NCI-H146 (cell line): ENCODE data around the gene DAP.
"Not testable (repeated sequence)": the region's sequence is repeated elsewhere in the genome, so short reads cannot be mapped to it uniquely, and the experiment has no call there.

Experiments
- DNase-seq: peaks from one replicate; lab custom pipeline; 2025; lab: John Stamatoyannopoulos, UW

Gene DAP

GRCh38 chr5:10671041-10672008 lies 89.7 kb downstream of the DAP start:
- no peak for DNase-seq

GRCh38 chr5:10669983-10670382 lies 91.1 kb downstream of the DAP start:
- DNase-seq: no peak

DNA sequence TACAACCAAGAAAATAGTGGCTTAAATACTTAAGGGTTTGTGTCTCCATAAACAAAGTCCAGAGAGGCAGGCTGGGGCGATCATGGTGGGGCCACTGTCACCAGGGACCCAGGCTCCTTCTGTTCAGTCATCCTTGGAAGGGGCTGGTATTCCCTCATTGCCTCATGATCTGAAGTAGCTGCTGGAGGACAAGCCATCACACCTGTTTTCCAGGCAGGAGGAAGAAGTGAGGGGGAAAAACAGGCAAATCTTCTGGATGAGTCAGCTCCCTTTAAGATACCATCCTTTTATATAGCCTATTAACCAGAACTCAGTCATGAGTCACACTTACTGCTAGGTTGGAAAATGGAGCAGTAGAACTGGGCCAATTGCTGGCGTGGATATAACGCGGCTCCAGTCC lies 92.3 kb downstream of the DAP start:
- no peak for DNase-seq

DNA sequence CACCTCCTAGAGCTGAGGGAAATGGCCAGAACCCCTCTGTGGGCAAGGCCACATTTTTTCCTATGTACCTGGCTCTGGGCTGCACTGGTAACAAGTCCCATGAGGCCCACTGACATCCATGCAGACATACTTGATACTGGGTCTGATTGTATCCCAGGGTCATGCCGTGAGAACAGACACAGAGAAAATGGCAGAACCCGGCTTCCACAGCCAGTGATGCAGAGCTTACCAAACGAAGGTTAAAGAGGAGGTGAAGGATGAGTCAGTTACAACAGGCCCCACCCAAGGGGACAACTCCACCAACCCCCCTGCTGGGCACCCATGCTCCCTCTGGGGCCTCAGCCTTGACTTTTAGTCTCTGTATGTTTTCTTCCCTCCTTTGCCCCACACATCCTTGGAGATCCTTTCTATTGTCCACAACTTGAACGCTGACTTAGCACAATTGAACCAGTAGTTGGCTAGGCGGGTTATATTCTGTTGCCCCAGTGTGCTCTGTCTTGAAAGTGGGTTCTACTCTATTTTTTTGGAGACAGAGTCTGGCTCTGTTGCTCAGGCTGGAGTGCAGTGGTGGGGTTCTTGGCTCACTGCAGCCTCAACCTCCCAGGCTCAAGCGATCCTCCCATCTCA lies 93.5 kb downstream of the DAP start:
- no peak for DNase-seq

DNA sequence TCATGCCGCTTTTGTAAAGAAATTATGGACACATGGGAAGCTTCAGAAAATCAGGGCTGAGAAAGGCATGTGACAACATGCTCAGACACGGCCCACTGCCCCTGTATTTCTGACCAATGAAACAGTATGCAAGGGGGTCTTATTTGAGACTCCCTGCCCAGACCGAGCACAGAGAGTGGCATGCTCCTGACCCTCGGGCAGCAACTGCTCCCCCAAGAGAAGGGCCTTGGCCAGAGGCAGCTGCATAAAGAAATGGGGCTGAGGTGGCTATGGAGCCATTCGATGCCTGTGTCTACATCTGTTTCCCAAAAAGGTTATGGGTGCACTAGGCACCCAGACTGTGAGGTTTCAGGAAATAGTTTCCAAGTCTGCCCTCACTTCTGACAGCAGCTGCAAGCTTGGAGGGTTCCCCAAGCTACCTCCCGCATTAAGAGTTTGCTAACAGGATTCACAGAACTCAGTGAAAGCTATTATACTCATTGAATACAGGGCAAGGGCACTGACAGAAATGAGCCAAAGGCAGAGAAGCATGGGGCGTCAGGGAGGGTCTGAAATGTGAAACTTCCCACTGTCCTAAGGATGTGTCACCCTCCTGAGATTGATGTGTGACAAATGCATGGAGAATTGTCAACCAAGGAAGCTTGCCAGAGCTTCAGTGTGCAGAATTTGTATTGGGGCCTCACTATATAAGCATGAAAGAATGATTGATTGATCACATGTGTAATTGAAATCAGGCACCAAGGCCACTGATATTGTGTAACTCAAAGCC lies 94.3 kb downstream of the DAP start:
- no peak for DNase-seq

DNA sequence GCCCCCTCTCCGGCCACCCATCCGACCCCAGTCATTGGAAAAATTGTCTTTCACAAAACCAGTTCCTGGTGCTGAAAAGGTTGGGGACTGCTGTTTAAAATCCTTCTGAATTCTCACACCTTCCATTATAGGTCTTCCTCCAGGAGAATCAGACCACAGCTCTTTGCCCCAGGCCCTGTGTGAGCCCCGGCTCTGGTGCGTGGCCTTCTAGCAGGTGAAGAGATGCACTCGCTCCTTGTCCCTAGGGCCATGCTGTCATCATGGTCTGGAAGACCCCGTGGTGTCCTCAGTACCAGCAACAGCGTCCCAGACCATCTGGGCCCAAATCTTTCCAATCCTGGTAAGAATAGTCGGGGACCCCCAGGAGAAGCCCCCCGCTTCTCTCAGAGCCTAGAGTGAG lies 95.2 kb downstream of the DAP start:
- DNase-seq: no peak

- DNase-seq: not testable (repeated sequence)
These were observed 96.8 kb downstream of the DAP start for GRCh38 chr5:10664180-10664769.

DNA sequence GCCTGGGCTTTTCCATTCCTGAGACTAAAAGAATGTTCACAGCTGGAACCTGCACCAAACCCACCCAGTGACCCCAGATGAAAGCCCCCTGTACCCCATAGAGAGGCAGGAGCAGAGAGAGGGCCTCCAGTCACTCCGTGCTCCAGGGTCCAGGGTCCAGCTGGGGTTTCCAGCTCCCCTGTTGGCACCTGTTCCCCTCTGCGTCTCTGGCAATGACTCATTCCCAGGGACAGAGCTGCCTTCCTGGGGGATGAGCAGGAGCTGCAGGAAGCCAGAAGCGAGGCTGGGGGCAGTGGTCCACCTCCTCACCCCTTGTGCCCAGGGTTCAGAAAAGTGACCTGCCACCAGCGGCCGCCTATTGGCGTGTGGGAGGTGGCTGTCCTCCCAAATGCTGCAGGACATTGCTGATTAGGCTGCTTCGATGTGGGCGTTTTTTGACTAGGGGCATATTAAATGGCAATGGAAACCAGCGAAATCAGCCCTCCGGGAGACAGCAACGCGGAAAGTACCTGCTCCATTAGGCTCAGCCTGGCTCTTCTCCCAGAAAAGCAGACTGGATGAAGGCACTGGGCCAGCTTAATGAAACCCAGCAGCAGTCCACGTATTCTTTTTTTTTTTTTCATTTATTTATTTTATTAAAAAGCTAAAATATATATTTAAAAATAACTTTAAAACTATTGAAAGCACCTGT lies 97.4 kb downstream of the DAP start:
- no peak for DNase-seq

DNA sequence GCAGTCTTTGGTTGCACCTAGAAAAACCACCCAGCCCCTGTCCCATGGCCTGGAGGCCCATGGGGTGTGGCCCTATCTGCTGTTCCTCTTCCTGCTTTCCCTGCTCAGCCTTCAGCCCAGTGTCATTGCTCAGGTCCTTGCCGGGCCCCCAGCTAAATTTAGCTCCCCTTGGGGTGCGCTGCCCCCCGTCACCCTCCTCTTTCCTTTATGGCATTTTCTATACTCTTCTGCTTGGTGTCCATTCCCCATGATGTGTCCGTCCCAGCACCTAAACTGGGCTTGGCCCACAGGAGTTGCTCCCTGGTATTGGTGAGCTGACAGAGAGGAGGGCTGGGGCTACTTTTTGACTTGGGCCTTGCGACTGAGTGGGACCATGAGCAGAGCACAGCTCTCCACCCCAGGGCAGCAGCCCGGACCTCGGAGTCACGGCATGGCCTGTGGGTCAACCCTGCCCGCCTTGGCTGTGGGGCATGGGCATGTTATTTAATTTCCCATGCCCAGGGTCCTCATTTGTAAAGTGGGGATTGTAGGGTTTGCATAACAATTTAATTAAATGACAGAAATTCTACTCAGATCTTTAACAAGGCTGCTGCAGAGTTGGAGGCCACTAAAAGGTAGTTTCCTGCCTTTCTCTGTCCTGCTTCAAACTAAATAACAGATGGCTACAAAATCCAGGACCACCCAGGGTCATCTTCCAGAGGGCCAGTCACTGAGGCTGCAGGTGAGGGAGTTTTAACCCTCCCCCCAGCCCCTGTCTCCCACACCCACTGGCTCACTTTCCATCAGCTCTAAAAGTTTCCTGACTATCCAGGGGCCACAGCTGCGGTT lies 98.2 kb downstream of the DAP start:
- no peak for DNase-seq

GRCh38 chr5:10662083-10662482 lies 99.0 kb downstream of the DAP start:
- DNase-seq: no peak

GRCh38 chr5:10661401-10661800 lies 99.6 kb downstream of the DAP start:
- no peak for DNase-seq

GRCh38 chr5:10660720-10661387 lies 100.2 kb downstream of the DAP start:
- DNase-seq: no peak

DNA sequence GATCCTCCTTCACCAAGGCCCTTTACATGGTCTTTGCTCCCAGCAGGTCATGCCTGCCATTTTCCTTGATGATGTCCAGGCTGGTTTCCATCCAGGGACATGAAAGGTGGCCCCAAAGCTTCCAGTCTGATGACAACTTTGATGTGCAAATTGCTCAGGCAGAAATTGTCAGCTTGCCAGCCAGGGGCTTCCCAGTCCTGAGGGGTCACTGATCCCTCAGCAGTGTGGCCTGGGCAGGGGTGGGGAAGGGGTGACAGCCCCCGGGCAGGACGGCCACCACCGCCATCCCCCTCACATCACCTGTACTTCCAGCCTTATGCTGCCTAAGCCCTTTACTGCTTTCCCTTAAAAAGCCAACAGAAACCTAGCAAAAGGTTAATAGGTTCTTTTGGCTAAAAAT lies 100.9 kb downstream of the DAP start:
- DNase-seq: no peak

GRCh38 chr5:10658265-10658664 lies 102.8 kb downstream of the DAP start:
- DNase-seq: no peak

GRCh38 chr5:10655972-10656830 lies 104.8 kb downstream of the DAP start:
- DNase-seq: no peak

GRCh38 chr5:10655161-10655971 lies 105.7 kb downstream of the DAP start:
- peak; percentile 16 for DNase-seq

DNA sequence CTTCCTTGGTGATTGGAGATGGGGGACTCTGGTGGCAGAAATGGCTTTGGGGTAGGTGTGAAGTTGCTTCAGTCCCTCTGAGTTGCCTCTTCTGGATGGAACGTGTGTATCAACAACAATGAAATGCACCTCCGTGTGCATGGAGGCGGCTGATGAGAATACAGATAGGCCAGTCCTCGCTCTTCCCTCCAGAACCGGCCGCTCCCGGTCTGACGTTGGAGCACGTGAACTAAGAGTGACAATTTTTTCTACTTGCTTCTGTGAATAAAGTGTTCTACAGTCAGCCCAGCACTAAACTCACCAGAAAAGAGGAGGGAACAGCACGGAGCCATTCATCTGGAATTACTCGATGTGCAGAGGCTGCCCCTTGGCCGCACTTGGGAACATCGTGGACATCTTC lies 106.5 kb downstream of the DAP start:
- no peak for DNase-seq

DNA sequence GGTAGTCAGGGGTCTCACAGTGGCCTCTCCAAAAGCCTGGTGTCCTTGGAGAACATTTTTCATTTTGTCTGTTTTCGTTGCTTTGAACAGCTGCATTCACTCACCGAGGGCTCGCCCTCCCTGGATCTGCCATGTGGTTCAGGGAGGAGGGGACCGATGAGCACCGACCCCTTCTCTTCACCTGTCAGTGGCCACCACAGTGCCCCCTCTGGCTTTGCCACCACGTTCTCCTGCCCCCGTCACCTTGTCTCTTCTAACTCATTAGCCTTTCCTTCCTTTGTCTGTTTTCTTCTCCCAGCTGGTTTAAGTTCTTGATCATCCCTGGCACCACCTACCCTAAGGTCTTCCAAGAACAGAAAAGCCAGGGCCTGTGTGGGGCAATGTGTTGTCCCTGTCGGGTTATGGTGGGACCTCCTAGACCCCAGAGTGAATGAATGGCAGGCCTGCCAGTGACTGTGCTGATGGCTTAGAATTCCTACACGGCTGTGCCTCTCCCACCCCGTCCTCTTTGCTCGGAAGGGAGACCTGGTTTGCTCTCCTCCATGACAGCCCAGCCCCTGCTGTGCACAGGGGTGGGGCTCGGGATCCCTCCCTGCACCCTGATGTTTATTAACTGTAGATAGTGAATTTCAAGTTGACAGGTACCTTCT lies 107.2 kb downstream of the DAP start:
- DNase-seq: no peak
